ENCODE measurements around the gene TOMM40. TPM values are rescaled to one million over a fixed set of nuclear protein-coding genes. Genes with fewer than 3 reads are reported as not detected.

TOMM40 gene
- total and polyA plus RNA-seq, 9 of the 15 experiments (the other 6 are each of a cell fraction or from before 2014, with no cell fraction given): 0.89 to 290 (median 160) TPM

- no peaks in the 10 kb centered on the region for H3K27me3 ChIP-seq (ENCODE audit: control insufficient read depth in 2 of 2, insufficient read depth in 2 of 2, low read length in 2 of 2)
- WGBS (ENCODE audit: insufficient coverage, low coverage, missing lambda C conversion rate): 76% methylated on average over 14 of the region's 18 CpGs
- no peak overlapping the region for H3K4me3 ChIP-seq
- TF ChIP-seq POLR2G (IDR thresholded peaks at IDR 0.05; ENCODE audit: low read depth, low read length) (0 out of 2 replicates have a peak, but pooled peaks have one; percentile 22), RBM22 (IDR thresholded peaks at IDR 0.05; ENCODE audit: low read depth, low read length, poor library complexity, severe bottlenecking) (peak; percentile 25), TCF7 (IDR thresholded peaks at IDR 0.05; ENCODE audit: borderline replicate concordance) (no peak), CLOCK (CRISPR knock-in tag; IDR thresholded peaks at IDR 0.05; ENCODE audit: borderline replicate concordance) (no peak)
- ChIA-PET POLR2A (interaction anchor here (1.6 kb wide), 1 partner anchor 11 kb away, joined by 8 read pairs; no protein-coding TSS in a partner anchor), CTCF (ENCODE audit: low intra/inter-chr PET ratio) (no interaction called here)
- H3K36me3 ChIP-seq (ENCODE audit: control insufficient read depth, insufficient read depth, low read length): peaks cover 46% of the 10 kb centered on the region; the same call in 2 of the 3 replicates
- peaks cover 0 to 19% of the 10 kb centered on the region in 2 experiments; a peak in 2 of 5 replicates for H3K4me1 ChIP-seq (replicated peaks in 1 of 2; ENCODE audit: control insufficient read depth in 2 of 2, insufficient read depth in 2 of 2, low read length in 2 of 2)
- in situ Hi-C loops (cut with MboI): no loop called here
- no peaks in the 10 kb centered on the region for H3K79me2 ChIP-seq (ENCODE audit: control insufficient read depth, insufficient read depth, low read length)
- FAIRE-seq: no peak
- H3K27ac ChIP-seq (ENCODE audit: extremely low read depth, low read depth, low read length): no peak overlapping the region
- BruUV-seq (replicated peaks): no TSS peak
- no peaks in the 10 kb centered on the region for H3K9me1 ChIP-seq (ENCODE audit: control insufficient read depth, insufficient read depth, low read length)
- DNase-seq (ENCODE audit: extremely low read depth in 1 of 4, low spot score in 3 of 4): no peak
- no peak for ATAC-seq
- no peaks in the 10 kb centered on the region for H4K20me1 ChIP-seq (replicated peaks; ENCODE audit: control insufficient read depth, insufficient read depth, low read length)
- no peak overlapping the region for H3K4me2 ChIP-seq (ENCODE audit: insufficient read depth, low read length)
- no peaks in the 10 kb centered on the region for H3K9me3 ChIP-seq (replicated peaks; ENCODE audit: control insufficient read depth, insufficient read depth, low read depth, low read length)
- H3K9ac ChIP-seq (ENCODE audit: insufficient read depth in 1 of 2, low read depth in 2 of 2, low read length in 2 of 2): peak overlapping the region in 1 of 2 experiments; percentile 81; a peak in 2 of 4 replicates
- no peak overlapping the region for H2AFZ ChIP-seq (ENCODE audit: low read depth, low read length)
- intact Hi-C loops (cut with micrococcal nuclease): no loop called here
Observed at GRCh38 chr19:44879309-44880065, 11.6 kb upstream of the TOMM40 start.

Data from K562 (cell line).